Mesendoderm (in vitro differentiated cells): ENCODE measurements around the gene FAM32A.

ENCODE experiments used
- DNase-seq: peaks from one replicate; pipeline ENCODE4 v3.0.0; 2013
- H2AK5ac ChIP-seq: 2 replicates; pipeline ENCODE4 v1.6.1; 2013; ENCODE audit warnings: low read length, inconsistent platforms
- H2BK120ac ChIP-seq: 2 replicates; pipeline ENCODE4 v1.6.1; 2013; ENCODE audit warnings: low read depth, mild to moderate bottlenecking, low read length, moderate library complexity, mixed read lengths
- H2BK15ac ChIP-seq: replicated peaks from 2 replicates; pipeline ENCODE4 v1.6.1; 2013; ENCODE audit warnings: low read depth, mild to moderate bottlenecking, moderate library complexity
- H2BK5ac ChIP-seq: 2 replicates; pipeline ENCODE4 v1.6.1; 2013; ENCODE audit warnings: low read length, inconsistent platforms
- H3K18ac ChIP-seq: 2 replicates; pipeline ENCODE4 v1.6.1; 2013; ENCODE audit warnings: mild to moderate bottlenecking, low read length, mixed read lengths
- H3K23ac ChIP-seq: one replicate; pipeline ENCODE4 v1.6.1; 2013; ENCODE audit warnings: low read length
- H3K27ac ChIP-seq: 2 replicates; pipeline ENCODE4 v1.5.1; 2013; ENCODE audit warnings: low read depth, mild to moderate bottlenecking, inconsistent platforms, low read length, moderate library complexity
- H3K27me3 ChIP-seq: 2 replicates; pipeline ENCODE4 v1.6.1; 2013; ENCODE audit warnings: low read length, control low read depth, mild to moderate bottlenecking, inconsistent platforms; ENCODE audit not compliant: insufficient read depth, poor library complexity
- H3K36me3 ChIP-seq: 2 replicates; pipeline ENCODE4 v1.6.1; 2013; ENCODE audit warnings: low read length, inconsistent platforms; ENCODE audit not compliant: control insufficient read depth, insufficient read depth
- H3K4ac ChIP-seq: one replicate; pipeline ENCODE4 v1.6.1; 2013; ENCODE audit warnings: low read depth, mild to moderate bottlenecking, low read length, moderate library complexity
- H3K4me1 ChIP-seq: 2 replicates; pipeline ENCODE4 v1.6.1; 2013; ENCODE audit warnings: low read depth, low read length, inconsistent platforms; ENCODE audit not compliant: control insufficient read depth
- H3K4me2 ChIP-seq: 2 replicates; pipeline ENCODE4 v1.6.1; 2013; ENCODE audit warnings: low read length
- H3K4me3 ChIP-seq: 2 replicates; pipeline ENCODE4 v1.5.1; 2013; ENCODE audit warnings: mild to moderate bottlenecking, low read length
- H3K56ac ChIP-seq: one replicate; pipeline ENCODE4 v1.6.1; 2013; ENCODE audit warnings: low read length
- H3K79me1 ChIP-seq: 2 replicates; pipeline ENCODE4 v1.6.1; 2013; ENCODE audit warnings: low read length, inconsistent platforms
- H3K79me2 ChIP-seq: 2 replicates; pipeline ENCODE4 v1.6.1; 2013; ENCODE audit warnings: mild to moderate bottlenecking, low read length; ENCODE audit not compliant: control insufficient read depth, insufficient read depth
- H3K9ac ChIP-seq: 2 replicates; pipeline ENCODE4 v1.6.1; 2013; ENCODE audit warnings: low read length, inconsistent platforms
- H4K5ac ChIP-seq: one replicate; pipeline ENCODE4 v1.6.1; 2013; ENCODE audit warnings: low read length
- H4K8ac ChIP-seq: one replicate; pipeline ENCODE4 v1.6.1; 2013; ENCODE audit warnings: low read depth, mild to moderate bottlenecking, control low read depth, low read length, moderate library complexity
- WGBS: extraction: QIAGEN DNeasy Blood & Tissue Kit; methylation state at CpG from one replicate; pipeline ENCODE4 v1.1.7; 2013; ENCODE audit warnings: low lambda C conversion rate, missing lambda C conversion rate; ENCODE audit not compliant: insufficient coverage; ENCODE audit errors: extremely low coverage; 5-methylcytosine and 5-hydroxymethylcytosine counted together

The FAM32A gene

GRCh38 chr19:16193466-16193865 is 8.3 kb downstream of the FAM32A start:
- no peak overlapping the region for H3K27ac ChIP-seq
- no peak overlapping the region for H3K9ac ChIP-seq
- no peak overlapping the region for H2BK5ac ChIP-seq
- peaks cover 2% of the 10 kb centered on the region for H3K79me2 ChIP-seq
- H3K79me1 ChIP-seq = peaks cover 6% of the 10 kb centered on the region
- H3K23ac ChIP-seq = no peak overlapping the region
- H2BK15ac ChIP-seq = no peak overlapping the region
- H3K18ac ChIP-seq = no peak overlapping the region
- no CpG with 5 or more reads among the region's 10 CpGs for WGBS
- peak; percentile 13 for DNase-seq
- H3K36me3 ChIP-seq = peaks cover 10% of the 10 kb centered on the region
- no peak overlapping the region for H3K4ac ChIP-seq
- no peak overlapping the region for H3K4me2 ChIP-seq
- no peak overlapping the region for H2AK5ac ChIP-seq
- no peaks in the 10 kb centered on the region for H3K27me3 ChIP-seq
- H3K4me1 ChIP-seq = peaks cover 2% of the 10 kb centered on the region
- H3K56ac ChIP-seq = no peak overlapping the region
- no peak overlapping the region for H4K5ac ChIP-seq
- no peak overlapping the region for H4K8ac ChIP-seq
- no peak overlapping the region for H2BK120ac ChIP-seq
- H3K4me3 ChIP-seq = no peak overlapping the region

- no peak overlapping the region for H2BK120ac ChIP-seq
- WGBS = no CpG with 5 or more reads among the region's 2 CpGs
- H3K36me3 ChIP-seq = no peaks in the 10 kb centered on the region
- peak overlapping the region; percentile 67 for H3K4me2 ChIP-seq
- peak; percentile 10 for DNase-seq
- peaks cover 10% of the 10 kb centered on the region for H3K79me1 ChIP-seq
- no peak overlapping the region for H3K4ac ChIP-seq
- peak overlapping the region; percentile 73 for H3K9ac ChIP-seq
- peak overlapping the region; percentile 59 for H4K5ac ChIP-seq
- no peak overlapping the region for H2BK15ac ChIP-seq
- no peaks in the 10 kb centered on the region for H3K27me3 ChIP-seq
- H2AK5ac ChIP-seq = no peak overlapping the region
- H4K8ac ChIP-seq = peak overlapping the region; percentile 78
- peaks cover 3% of the 10 kb centered on the region for H3K4me1 ChIP-seq
- H3K56ac ChIP-seq = peak overlapping the region; percentile 83
- peaks cover 4% of the 10 kb centered on the region for H3K79me2 ChIP-seq
- H2BK5ac ChIP-seq = no peak overlapping the region
- H3K23ac ChIP-seq = no peak overlapping the region
- H3K27ac ChIP-seq = no peak overlapping the region
- no peak overlapping the region for H3K4me3 ChIP-seq
- no peak overlapping the region for H3K18ac ChIP-seq
These were observed 12.0 kb downstream of the FAM32A start for GRCh38 chr19:16197188-16197621.

DNA sequence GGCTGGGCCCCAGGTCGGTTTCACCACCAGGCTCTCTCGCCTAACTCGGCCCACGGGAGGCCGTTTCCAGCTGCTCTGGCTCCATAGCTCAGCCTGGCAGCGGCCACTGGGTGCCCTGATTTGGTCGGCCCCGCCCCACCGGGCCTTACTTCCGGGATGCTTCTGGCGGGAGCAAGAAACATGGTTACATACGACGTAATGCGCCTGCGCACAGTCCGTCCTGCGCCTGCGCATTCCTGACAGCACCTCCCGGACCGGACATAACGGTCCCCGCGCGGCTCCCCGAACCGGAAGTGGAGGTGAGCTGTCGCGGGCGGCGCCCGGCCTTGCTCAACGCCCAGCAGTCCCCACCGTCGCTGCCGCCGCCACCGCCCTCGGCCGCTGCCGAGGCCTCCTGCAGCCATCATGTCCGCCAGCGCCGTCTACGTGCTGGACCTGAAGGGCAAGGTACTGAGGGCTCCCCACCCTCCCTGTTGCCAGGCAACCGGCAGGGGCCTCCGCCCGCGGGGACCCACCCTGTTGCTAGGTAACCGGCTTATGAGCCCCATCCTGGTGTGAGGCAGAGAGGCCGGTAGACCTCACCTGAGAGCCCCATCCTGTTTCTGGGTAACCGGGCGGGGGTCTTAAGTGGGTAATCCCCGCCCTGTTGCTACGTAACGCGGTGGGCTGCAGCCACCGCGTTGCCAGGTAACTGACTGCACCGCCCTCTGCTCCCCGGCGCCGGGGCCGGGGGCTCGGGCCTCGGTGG is 12.6 kb downstream of the FAM32A start, which contains the start of gene AP1M1:
Gene AP1M1 (plus strand): TSS at position 290 of the 748 bp plus-strand sequence. CDS start 116 bp downstream, at position 406.
- no peak within 1 kb of the TSS for H2BK15ac ChIP-seq
- H3K23ac ChIP-seq = no peak within 1 kb of the TSS
- H3K79me2 ChIP-seq = peaks cover 4% of the 10 kb centered on the region
- H2BK120ac ChIP-seq = no peak within 1 kb of the TSS
- no peaks in the 10 kb centered on the region for H3K36me3 ChIP-seq
- H3K4me2 ChIP-seq = peak within 1 kb of the TSS; percentile 98
- H3K27me3 ChIP-seq = no peaks in the 10 kb centered on the region
- H4K5ac ChIP-seq = peak within 1 kb of the TSS; percentile 59
- no peak within 1 kb of the TSS for H2AK5ac ChIP-seq
- H3K4me3 ChIP-seq = peak within 1 kb of the TSS; percentile 71
- WGBS = no CpG with 5 or more reads among the region's 65 CpGs
- peaks cover 10% of the 10 kb centered on the region for H3K79me1 ChIP-seq
- H3K4me1 ChIP-seq = peaks cover 3% of the 10 kb centered on the region
- H3K9ac ChIP-seq = peak within 1 kb of the TSS; percentile 73
- H4K8ac ChIP-seq = peak within 1 kb of the TSS; percentile 94
- no peak within 1 kb of the TSS for H3K4ac ChIP-seq
- H3K18ac ChIP-seq = peak within 1 kb of the TSS; percentile 11
- no peak within 1 kb of the TSS for H2BK5ac ChIP-seq
- no peak within 1 kb of the TSS for H3K27ac ChIP-seq
- DNase-seq = peak; percentile 98
- peak within 1 kb of the TSS; percentile 88 for H3K56ac ChIP-seq

DNA sequence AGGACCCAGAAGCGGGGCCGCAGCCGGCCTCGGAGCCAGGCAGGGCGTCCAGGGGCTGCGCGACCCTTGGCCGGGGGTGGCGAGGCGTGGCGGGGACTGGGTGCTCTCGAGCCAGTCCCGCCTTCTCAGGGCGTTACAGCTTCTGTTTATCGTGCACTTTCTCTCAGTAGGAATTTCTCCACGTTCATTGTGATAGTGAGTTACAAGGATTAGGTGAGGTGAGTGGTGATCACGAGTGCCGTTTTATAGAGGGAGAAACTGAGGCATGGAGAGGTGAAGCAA is 13.1 kb downstream of the FAM32A start:
- Histone ChIP-seq H3K36me3 (no peaks in the 10 kb centered on the region), H3K18ac (no peak overlapping the region), H2BK15ac (no peak overlapping the region), H2BK5ac (no peak overlapping the region), H3K4me3 (peak overlapping the region; percentile 71), H2BK120ac (no peak overlapping the region), H4K5ac (no peak overlapping the region), H3K27me3 (no peaks in the 10 kb centered on the region), H3K23ac (no peak overlapping the region), H3K27ac (no peak overlapping the region), H3K79me1 (peaks cover 10% of the 10 kb centered on the region), H3K9ac (peak overlapping the region; percentile 65), H3K4ac (no peak overlapping the region), H2AK5ac (no peak overlapping the region), H3K4me1 (peaks cover 3% of the 10 kb centered on the region), H4K8ac (no peak overlapping the region), H3K56ac (peak overlapping the region; percentile 88), H3K4me2 (peak overlapping the region; percentile 98), H3K79me2 (peaks cover 4% of the 10 kb centered on the region)
- no CpG with 5 or more reads among the region's 18 CpGs for WGBS
- DNase-seq = no peak

DNA sequence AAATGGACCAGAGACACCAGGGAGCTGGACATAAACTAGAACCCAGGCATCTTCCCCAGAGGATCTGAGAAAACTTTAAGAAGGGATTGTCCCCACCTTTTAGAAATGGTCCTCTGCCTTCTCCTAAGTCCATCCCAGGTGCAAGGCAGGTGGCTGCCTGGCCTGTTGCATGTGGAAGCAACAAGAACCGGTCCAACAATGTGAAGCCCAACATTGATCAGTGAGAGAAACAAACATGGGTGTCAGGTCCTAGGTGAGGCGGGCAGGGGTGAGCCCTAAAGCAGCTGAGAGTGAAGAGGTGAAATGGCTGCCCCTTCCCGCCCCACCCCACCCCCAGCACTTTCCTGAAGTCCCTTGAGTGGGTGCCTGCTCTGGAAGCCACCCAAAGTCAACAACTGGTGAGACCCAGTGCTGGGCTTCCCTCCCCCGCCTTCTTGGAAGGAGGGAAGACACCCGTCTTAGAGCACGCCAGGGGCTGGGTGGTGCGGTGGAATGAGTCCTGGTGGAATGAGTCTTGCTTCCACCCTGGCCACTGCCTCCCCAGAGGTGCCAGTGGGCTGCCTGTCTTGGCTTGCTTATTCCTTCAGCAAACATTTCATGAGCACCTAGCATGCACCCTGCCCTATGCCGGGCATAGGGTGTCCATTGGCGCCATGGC is 14.2 kb downstream of the FAM32A start:
- H3K4me1 ChIP-seq = peaks cover 3% of the 10 kb centered on the region
- WGBS = no CpG with 5 or more reads among the region's 9 CpGs
- no peak overlapping the region for H3K4me2 ChIP-seq

More for the DNA sequence above, 14.2 kb downstream of the FAM32A start:
- Histone ChIP-seq H3K27me3 (no peaks in the 10 kb centered on the region), H3K4ac (no peak overlapping the region), H3K18ac (no peak overlapping the region), H4K5ac (no peak overlapping the region), H2BK15ac (no peak overlapping the region), H3K4me3 (no peak overlapping the region), H2BK120ac (no peak overlapping the region), H3K79me2 (peaks cover 4% of the 10 kb centered on the region), H4K8ac (no peak overlapping the region), H3K27ac (no peak overlapping the region), H3K79me1 (peaks cover 10% of the 10 kb centered on the region), H3K23ac (no peak overlapping the region), H2BK5ac (no peak overlapping the region), H3K9ac (no peak overlapping the region), H3K36me3 (no peaks in the 10 kb centered on the region), H3K56ac (no peak overlapping the region), H2AK5ac (no peak overlapping the region)
- no peak for DNase-seq
